ENCODE measurements around the gene LRTM1. TPM values are rescaled to one million over a fixed set of nuclear protein-coding genes. Genes with fewer than 3 reads are reported as not detected.

The LRTM1 gene
- total and polyA plus RNA-seq, 2 of the 13 experiments (the other 11 are each of a cell fraction or from before 2014, with no cell fraction given) = not detected

DNA sequence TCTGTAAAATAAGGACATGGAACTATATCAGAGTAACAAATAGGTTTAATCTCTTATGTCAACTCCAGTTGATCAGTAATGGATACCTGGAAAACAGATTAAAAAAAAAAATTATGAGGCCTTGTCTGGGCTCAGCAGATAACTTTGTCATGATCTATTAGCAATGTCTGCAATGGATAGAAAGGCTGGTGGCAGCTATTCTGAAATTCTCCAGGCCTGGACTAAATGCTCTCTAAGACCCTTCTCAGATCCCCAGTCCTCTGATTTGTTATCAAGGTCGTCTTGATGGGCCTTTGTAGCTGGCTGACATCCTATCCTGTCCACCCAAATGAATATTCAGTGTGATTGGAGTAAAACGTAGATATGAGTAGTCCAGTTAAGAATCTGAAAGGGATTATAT, 13.7 kb downstream of the LRTM1 start:
- no peaks in the 10 kb centered on the region for H3K9me3 ChIP-seq (ENCODE audit: low read length)
- H3K27me3 ChIP-seq (ENCODE audit: control insufficient read depth in 1 of 2, insufficient read depth in 2 of 2, low read length in 2 of 2) = no peaks in the 10 kb centered on the region
- no peak overlapping the region for H2AFZ ChIP-seq (ENCODE audit: low read length)
- WGBS (ENCODE audit: low lambda C conversion rate) = 2% methylated on average over 2 of the region's 2 CpGs
- H4K20me1 ChIP-seq (ENCODE audit: insufficient read depth, low read length) = 0 out of 2 replicates have a peak, but pooled peaks cover 2% of the 10 kb centered on the region
- in situ Hi-C loops (cut with HindIII; ENCODE audit: extremely low pct_ligation_motif_present, low pct_unique_long_range_greater_than_20kb) (no loop called here), intact Hi-C loops (cut with micrococcal nuclease; ENCODE audit: unreplicated experiment) (no loop called here)
- no peak for DNase-seq (ENCODE audit: low spot score)
- ATAC-seq = no peak
- no peak overlapping the region for H3K27ac ChIP-seq (ENCODE audit: extremely low read length, insufficient read depth, low read length)
- BruUV-seq (replicated peaks) = no TSS peak
- no peaks in the 10 kb centered on the region for H3K4me1 ChIP-seq (ENCODE audit: insufficient read depth, low read length)
- H3K4me2 ChIP-seq (ENCODE audit: low read depth, low read length) = no peak overlapping the region
- H3K36me3 ChIP-seq (replicated peaks in 1 of 2; ENCODE audit: control insufficient read depth in 1 of 2, insufficient read depth in 2 of 2, low read length in 2 of 2) = no peaks in the 10 kb centered on the region
- no peaks in the 10 kb centered on the region for H3K79me2 ChIP-seq (ENCODE audit: insufficient read depth, low read length)
- FAIRE-seq = no peak
- no peak overlapping the region for H3K4me3 ChIP-seq (replicated peaks in 1 of 3; ENCODE audit: insufficient read depth in 1 of 3, low read depth in 2 of 3, low read length in 3 of 3)
- POLR2A ChIA-PET = no interaction called here
- H3K9ac ChIP-seq (ENCODE audit: insufficient read depth, low read depth, low read length) = no peak overlapping the region
- TF ChIP-seq JUNB (CRISPR knock-in tag; IDR thresholded peaks at IDR 0.05; ENCODE audit: borderline replicate concordance) = no peak
- TF ChIP-seq SNAPC2 (CRISPR knock-in tag; IDR thresholded peaks at IDR 0.05) = no peak
- CTCF ChIA-PET (ENCODE audit: low intra/inter-chr PET ratio, low total read pairs) = no interaction called here

- H3K79me2 ChIP-seq (ENCODE audit: insufficient read depth, low read length) = no peaks in the 10 kb centered on the region
- H2AFZ ChIP-seq (ENCODE audit: low read length) = no peak overlapping the region
- no TSS peak for BruUV-seq (replicated peaks)
- FAIRE-seq (no peak), DNase-seq (ENCODE audit: low spot score) (no peak), ATAC-seq (no peak)
- H3K9me3 ChIP-seq (ENCODE audit: low read length) = no peaks in the 10 kb centered on the region
- WGBS (ENCODE audit: low lambda C conversion rate) = 0% methylated on average over 2 of the region's 2 CpGs
- no peaks in the 10 kb centered on the region; a peak in 1 of 5 replicates for H3K27me3 ChIP-seq (ENCODE audit: control insufficient read depth in 1 of 2, insufficient read depth in 2 of 2, low read length in 2 of 2)
- no peaks in the 10 kb centered on the region for H4K20me1 ChIP-seq (ENCODE audit: insufficient read depth, low read length)
- no peak overlapping the region for H3K4me3 ChIP-seq (replicated peaks in 1 of 3; ENCODE audit: insufficient read depth in 1 of 3, low read depth in 2 of 3, low read length in 3 of 3)
- intact Hi-C loops (cut with micrococcal nuclease; ENCODE audit: unreplicated experiment) (no loop called here), in situ Hi-C loops (cut with HindIII; ENCODE audit: extremely low pct_ligation_motif_present, low pct_unique_long_range_greater_than_20kb) (no loop called here)
- no peak for TF ChIP-seq CENPT (CRISPR knock-in tag; IDR thresholded peaks at IDR 0.05; ENCODE audit: low read depth)
- TF ChIP-seq TCF7 (IDR thresholded peaks at IDR 0.05; ENCODE audit: low read depth) = no peak
- no peak for TF ChIP-seq GABPA (IDR thresholded peaks at IDR 0.05; ENCODE audit: low read depth, low read length)
- no peak for TF ChIP-seq GABPA (CRISPR knock-in tag; IDR thresholded peaks at IDR 0.05; ENCODE audit: low read depth)
- no peak for TF ChIP-seq PCBP1 (IDR thresholded peaks at IDR 0.05; ENCODE audit: borderline replicate concordance, low read depth, low read length)
- TF ChIP-seq FLYWCH1 (CRISPR knock-in tag; IDR thresholded peaks at IDR 0.05) = no peak
- TF ChIP-seq HOXA9 (CRISPR knock-in tag; IDR thresholded peaks at IDR 0.05; ENCODE audit: borderline replicate concordance) = no peak
- CTCF ChIA-PET (ENCODE audit: low intra/inter-chr PET ratio, low total read pairs) = no interaction called here
- no peak overlapping the region for H3K27ac ChIP-seq (ENCODE audit: extremely low read length, insufficient read depth, low read length)
- H3K4me2 ChIP-seq (ENCODE audit: low read depth, low read length) = no peak overlapping the region
- POLR2A ChIA-PET = no interaction called here
- no peaks in the 10 kb centered on the region for H3K4me1 ChIP-seq (ENCODE audit: insufficient read depth, low read length)
- no peak overlapping the region for H3K9ac ChIP-seq (ENCODE audit: insufficient read depth, low read depth, low read length)
- no peaks in the 10 kb centered on the region for H3K36me3 ChIP-seq (replicated peaks in 1 of 2; ENCODE audit: control insufficient read depth in 1 of 2, insufficient read depth in 2 of 2, low read length in 2 of 2)
Observed at GRCh38 chr3:54909191-54909590, 18.7 kb downstream of the LRTM1 start.

Data from HepG2 (cell line).